Measurements from ENCODE around the gene MIB2. TPM values are rescaled to one million over a fixed set of nuclear protein-coding genes. Genes with fewer than 3 reads are reported as not detected.
"Not testable (repeated sequence)": the region's sequence is repeated elsewhere in the genome, so short reads cannot be mapped to it uniquely, and the experiment has no call there.

MIB2 gene
- polyA plus RNA-seq, 6 donors from 2014 or later, result 11.0 to 20.6 (median 13.1) TPM

DNA sequence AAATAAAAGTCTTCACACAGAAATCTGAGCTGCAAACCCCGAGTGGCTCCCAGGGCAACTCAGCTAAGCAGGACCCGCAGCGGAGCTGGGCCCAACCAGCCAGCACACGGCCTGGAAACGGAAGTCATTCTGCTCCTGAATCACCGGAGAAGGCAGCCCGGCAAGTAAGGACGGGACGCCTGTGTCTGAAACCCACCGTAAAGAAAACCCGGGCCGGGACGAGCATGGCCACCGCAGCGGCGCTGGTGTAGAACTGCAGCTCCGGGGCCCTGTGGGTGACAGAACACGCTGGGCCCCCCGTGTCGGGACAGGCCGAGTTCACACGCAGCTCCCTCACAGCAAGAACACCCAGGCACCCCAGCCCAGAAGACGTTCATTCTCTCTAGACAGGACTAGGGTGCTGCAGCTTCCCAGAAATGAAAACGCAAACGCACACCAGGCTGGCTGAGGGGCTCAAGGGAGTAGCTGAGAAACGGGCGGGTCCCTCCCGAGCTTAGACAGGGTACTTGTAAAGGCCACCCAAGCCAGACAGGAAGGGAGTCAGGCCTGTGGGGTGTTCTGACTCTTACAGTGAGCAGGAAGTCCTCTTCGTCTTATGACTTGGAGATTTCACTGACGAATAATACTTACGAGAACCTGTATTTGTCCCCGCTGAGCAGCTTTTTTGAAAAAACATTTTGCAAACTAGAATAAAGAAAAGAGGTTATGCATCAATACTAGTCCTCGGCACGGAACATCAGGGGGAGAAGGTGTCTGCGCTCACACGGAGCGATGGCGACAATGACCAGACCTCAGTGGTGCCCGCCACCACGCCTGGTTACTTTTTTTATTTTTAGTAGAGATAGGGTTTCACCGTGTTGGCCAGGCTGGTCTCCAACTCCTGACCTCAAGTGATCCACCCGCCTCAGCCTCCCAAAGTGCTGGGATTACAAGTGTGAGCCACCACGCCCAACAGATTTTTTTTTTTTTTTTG, 54.5 kb downstream of the MIB2 start:
- H3K9me3 Mint-ChIP-seq, result no peaks in the 10 kb centered on the region
- H3K4me3 Mint-ChIP-seq, result peak overlapping the region in 1 of 8 donors; percentile 44
- H3K27ac Mint-ChIP-seq, result peak overlapping the region in 1 of 6 donors; percentile 11
- peaks cover 0 to 2% (median 0%) of the 10 kb centered on the region in 3 donors for H3K4me1 Mint-ChIP-seq
- no peaks in the 10 kb centered on the region for H3K27me3 Mint-ChIP-seq
- no peaks in the 10 kb centered on the region for H3K36me3 Mint-ChIP-seq
- DNase-seq (no peak), ATAC-seq (ENCODE audit: low read depth in 2 of 2) (no peak)

DNA sequence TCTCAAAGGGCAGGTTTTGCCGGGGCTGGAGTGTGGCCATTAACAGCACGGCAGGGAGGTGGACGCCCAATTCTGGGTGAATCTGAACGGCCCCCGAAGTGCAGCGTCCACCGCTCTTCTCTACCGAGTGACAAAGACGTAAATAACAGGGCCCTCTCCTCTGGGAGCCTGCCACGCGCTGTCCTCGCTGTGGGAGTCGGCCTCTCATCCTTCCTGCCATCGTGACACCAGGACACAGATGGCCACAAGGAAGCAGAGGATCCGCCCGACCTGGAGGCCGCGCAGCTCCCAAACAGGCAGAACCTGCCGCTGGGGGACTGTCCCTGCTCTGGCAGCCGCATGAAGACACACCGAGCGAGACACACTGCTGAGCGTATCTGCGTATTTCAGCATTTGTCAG, 55.6 kb downstream of the MIB2 start:
- H3K9me3 Mint-ChIP-seq, result no peaks in the 10 kb centered on the region
- no peak overlapping the region for H3K4me3 Mint-ChIP-seq
- no peaks in the 10 kb centered on the region for H3K27me3 Mint-ChIP-seq
- H3K36me3 Mint-ChIP-seq, result no peaks in the 10 kb centered on the region
- DNase-seq (no peak), ATAC-seq (ENCODE audit: low read depth in 2 of 2) (no peak)
- peak overlapping the region in 1 of 6 donors; percentile 58 for H3K27ac Mint-ChIP-seq
- H3K4me1 Mint-ChIP-seq, result peaks cover 0 to 2% (median 0%) of the 10 kb centered on the region in 3 donors

GRCh38 chr1:1671365-1672119, 56.2 kb downstream of the MIB2 start:
- Mint-ChIP-seq H3K4me1 (peaks cover 0 to 2% (median 0%) of the 10 kb centered on the region in 3 donors), H3K36me3 (no peaks in the 10 kb centered on the region), H3K4me3 (no peak overlapping the region), H3K27me3 (no peaks in the 10 kb centered on the region), H3K27ac (peak overlapping the region in 2 of 6 donors; percentile 36 to 58), H3K9me3 (no peaks in the 10 kb centered on the region)
- DNase-seq (no peak), ATAC-seq (ENCODE audit: low read depth in 2 of 2) (no peak)

DNA sequence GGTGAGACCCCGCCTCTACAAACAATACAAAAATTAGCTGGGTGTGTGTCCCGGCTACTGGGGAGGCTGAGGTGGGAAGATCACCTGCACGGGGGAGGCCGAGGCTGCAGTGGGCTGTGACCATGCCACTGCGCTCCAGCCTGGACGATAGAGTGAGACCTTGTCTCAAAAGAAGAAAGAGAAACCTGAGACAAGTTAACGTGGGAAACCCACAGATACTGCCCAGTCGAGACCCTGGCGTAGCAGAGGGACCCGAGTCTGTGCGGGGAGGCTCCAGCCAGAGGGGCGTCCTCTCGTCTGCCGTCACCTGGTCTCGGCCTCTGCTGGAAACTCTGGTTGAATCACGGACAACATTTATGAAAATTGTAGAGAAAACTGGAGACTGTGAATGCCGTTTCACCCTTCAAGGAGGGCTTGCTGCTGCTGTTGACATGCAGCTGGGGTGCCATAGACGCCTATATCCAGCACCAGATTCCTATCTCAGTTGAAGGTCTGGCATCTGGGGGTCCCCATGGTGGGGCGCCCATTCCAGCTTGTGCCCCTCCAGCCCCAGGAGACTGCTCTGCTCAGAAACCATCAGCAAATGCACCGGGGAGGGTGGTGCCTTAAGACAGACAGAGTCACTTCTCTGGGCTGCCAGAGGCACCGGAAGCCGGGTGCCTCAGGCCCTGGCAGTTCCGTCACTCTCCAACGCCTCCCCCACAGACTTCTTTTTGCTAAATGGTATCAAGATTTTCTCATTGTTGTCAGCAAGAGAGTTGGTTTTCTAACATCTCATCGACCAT, 57.1 kb downstream of the MIB2 start:
- H3K27ac Mint-ChIP-seq, result peak overlapping the region in 2 of 6 donors; percentile 36 to 47

GRCh38 chr1:1674806-1675205, 59.5 kb downstream of the MIB2 start:
- ATAC-seq (ENCODE audit: low read depth in 2 of 2); H3K27me3 Mint-ChIP-seq; H3K9me3 Mint-ChIP-seq; H3K36me3 Mint-ChIP-seq; H3K4me3 Mint-ChIP-seq; DNase-seq: not testable (repeated sequence)
- Mint-ChIP-seq H3K27ac (peak overlapping the region in 1 of 6 donors; percentile 79), H3K4me1 (peaks cover 19 to 28% (median 23%) of the 10 kb centered on the region in 3 donors)

More for the DNA sequence above, 57.1 kb downstream of the MIB2 start:
- Mint-ChIP-seq H3K4me1 (peaks cover 0 to 5% (median 2%) of the 10 kb centered on the region in 3 donors), H3K27me3 (no peaks in the 10 kb centered on the region), H3K36me3 (no peaks in the 10 kb centered on the region), H3K9me3 (no peaks in the 10 kb centered on the region), H3K4me3 (no peak overlapping the region)
- no peak for ATAC-seq (ENCODE audit: low read depth in 2 of 2)
- no peak for DNase-seq

- H3K36me3 Mint-ChIP-seq; H3K9me3 Mint-ChIP-seq; H3K27me3 Mint-ChIP-seq; H3K4me3 Mint-ChIP-seq; DNase-seq; ATAC-seq (ENCODE audit: low read depth in 2 of 2); H3K27ac Mint-ChIP-seq: not testable (repeated sequence)
- peaks cover 19 to 30% (median 23%) of the 10 kb centered on the region in 3 donors for H3K4me1 Mint-ChIP-seq
Observed at GRCh38 chr1:1675218-1675617, 59.9 kb downstream of the MIB2 start.

- ATAC-seq (ENCODE audit: low read depth in 2 of 2), result not testable (repeated sequence)
Observed at GRCh38 chr1:1676087-1676486, 60.8 kb downstream of the MIB2 start.

DNA sequence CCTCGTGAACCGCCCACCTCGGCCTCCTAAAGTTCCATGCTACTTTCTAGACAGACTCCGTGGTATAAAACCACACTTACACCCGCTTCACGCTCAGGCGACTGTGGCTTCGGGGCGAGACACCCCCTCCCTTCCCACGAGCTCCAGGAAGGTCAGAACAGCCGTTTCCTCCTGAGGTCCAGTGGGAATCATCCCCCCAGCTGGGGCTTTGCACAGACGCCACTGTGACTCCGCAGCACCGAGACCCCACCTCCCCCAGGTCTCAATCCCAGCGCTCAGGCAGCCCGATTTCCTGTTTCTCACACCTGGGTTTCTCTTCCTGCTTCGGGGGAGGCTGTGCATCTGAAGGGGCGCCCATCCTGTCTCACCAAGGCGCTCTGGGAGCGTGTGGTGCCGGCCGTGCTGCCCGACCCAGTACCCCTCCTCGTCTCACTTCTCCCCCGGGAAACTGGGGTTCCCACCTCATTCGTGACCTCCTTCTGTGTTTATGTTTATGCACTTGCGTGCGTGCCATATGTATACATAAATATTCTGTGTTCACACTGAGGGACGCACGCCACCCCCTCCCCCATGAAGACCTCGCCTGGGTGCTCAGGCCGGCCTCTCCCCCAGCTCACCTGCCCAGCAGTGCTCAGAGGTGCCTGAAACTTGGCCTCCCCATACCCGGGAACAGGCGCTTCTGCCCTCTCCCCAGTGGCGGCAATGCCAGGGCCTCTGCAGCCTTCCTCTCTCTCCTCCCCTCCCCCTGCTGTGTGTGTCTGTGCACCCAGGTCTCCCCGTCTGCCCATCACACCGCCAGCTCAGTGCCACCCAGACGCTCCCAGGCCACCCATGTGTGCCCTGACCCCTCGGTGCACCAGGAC, 62.6 kb downstream of the MIB2 start:
- peak; percentile 81 for DNase-seq

More at GRCh38 chr1:1676087-1676486, 60.8 kb downstream of the MIB2 start:
- peaks cover 21 to 33% (median 26%) of the 10 kb centered on the region in 3 donors for H3K4me1 Mint-ChIP-seq
- not testable (repeated sequence) for H3K27me3 Mint-ChIP-seq, H3K27ac Mint-ChIP-seq, H3K36me3 Mint-ChIP-seq, H3K4me3 Mint-ChIP-seq, DNase-seq, H3K9me3 Mint-ChIP-seq

GRCh38 chr1:1678581-1679380, 63.5 kb downstream of the MIB2 start:
- Mint-ChIP-seq H3K27me3 (no peaks in the 10 kb centered on the region), H3K4me3 (peak overlapping the region; percentile 71 to 96 (median 88)), H3K4me1 (peaks cover 26 to 42% (median 37%) of the 10 kb centered on the region in 3 donors), H3K27ac (peak overlapping the region; percentile 59 to 99 (median 98)), H3K9me3 (no peaks in the 10 kb centered on the region), H3K36me3 (no peaks in the 10 kb centered on the region)
- DNase-seq (no peak), ATAC-seq (ENCODE audit: low read depth in 2 of 2) (peak; percentile 20 to 29)

More for the DNA sequence above, 62.6 kb downstream of the MIB2 start:
- Mint-ChIP-seq H3K9me3 (no peaks in the 10 kb centered on the region), H3K27me3 (no peaks in the 10 kb centered on the region), H3K4me3 (peak overlapping the region; percentile 77 to 96 (median 90)), H3K4me1 (peaks cover 23 to 38% (median 29%) of the 10 kb centered on the region in 3 donors), H3K36me3 (no peaks in the 10 kb centered on the region), H3K27ac (peak overlapping the region; percentile 79 to 99 (median 98))
- peak; percentile 85 to 88 for ATAC-seq (ENCODE audit: low read depth in 2 of 2)
